HG03457 (cell line): ENCODE results near the gene YWHAG.

Experiments
- ATAC-seq: cut with Tn5 transposase; IDR thresholded peaks from one replicate; pipeline ENCODE4 v1.9.1; 2021; ENCODE audit warnings: moderate number of reproducible peaks; ENCODE audit not compliant: unreplicated experiment

YWHAG gene

GRCh38 chr7:76278540-76278939 is 80.3 kb downstream of the YWHAG start:
- ATAC-seq: no peak
